ENCODE measurements around the gene CH25H.

DNA sequence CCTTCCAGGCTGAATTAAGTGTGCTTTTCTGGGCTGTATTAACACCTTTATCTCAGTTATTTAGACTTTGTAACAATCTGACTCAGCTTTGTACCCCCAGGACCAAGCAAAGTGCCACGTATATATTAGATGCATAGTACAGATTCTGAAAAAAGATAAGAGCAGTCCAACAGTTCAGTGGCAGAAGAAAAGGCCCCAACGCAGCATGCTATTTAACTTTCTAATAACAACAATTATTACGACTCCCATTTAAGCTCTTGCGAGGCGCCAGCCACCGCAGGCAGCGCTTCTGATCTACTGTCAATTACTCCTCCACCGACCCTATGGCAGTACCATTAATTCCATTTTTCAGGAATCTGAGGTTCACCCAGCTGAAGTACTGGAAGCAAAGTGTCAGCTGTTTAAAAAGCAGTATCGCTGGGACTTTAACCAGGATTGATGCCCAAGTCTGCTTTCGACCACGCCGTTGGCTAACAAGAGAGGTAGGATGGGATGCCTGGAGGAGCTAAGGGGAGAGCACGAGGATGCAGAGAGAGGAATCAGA, 43.8 kb upstream of the CH25H start:
- TF ChIP-seq CTCF (IDR thresholded peaks at IDR 0.05) (no peak), POLR2A (IDR thresholded peaks at IDR 0.05) (no peak)

All from testis (tissue), 2 donors.